Activated CD8-positive, alpha-beta memory T cell treated with anti-CD3 and anti-CD28 coated beads, Interleukin-2, amount 50 U/mL, for 1 hour (primary cell): ENCODE data around the gene ZNF277.
"Not testable (repeated sequence)": the region's sequence is repeated elsewhere in the genome, so short reads cannot be mapped to it uniquely, and the experiment has no call there.

ENCODE experiments used
- DNase-seq: peaks from one replicate; pipeline ENCODE4 v3.0.0-alpha.2; 2020; ENCODE audit errors: extremely low read depth

Gene ZNF277

GRCh38 chr7:112292162-112292561 lies 85.7 kb downstream of the ZNF277 start:
- no peak for DNase-seq

DNA sequence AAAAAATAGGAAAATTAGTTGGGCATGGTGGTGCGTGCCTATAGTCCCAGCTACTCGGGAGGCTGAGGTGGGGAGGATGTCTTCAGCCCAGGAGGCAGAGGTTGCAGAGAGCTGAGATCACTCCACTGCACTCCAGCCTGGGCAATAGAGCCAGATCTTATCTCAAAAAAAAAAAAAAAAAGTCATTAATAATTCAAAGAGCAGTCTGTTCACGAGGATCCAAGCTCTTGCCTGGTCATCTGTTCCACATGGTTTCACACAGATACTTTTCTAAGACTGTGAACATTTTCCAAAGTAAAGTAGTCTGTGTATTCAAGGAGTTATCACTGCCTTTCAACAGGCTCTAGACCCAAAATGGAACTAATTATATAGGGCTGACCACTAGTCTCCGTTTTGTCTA lies 86.9 kb downstream of the ZNF277 start:
- DNase-seq, result no peak

DNA sequence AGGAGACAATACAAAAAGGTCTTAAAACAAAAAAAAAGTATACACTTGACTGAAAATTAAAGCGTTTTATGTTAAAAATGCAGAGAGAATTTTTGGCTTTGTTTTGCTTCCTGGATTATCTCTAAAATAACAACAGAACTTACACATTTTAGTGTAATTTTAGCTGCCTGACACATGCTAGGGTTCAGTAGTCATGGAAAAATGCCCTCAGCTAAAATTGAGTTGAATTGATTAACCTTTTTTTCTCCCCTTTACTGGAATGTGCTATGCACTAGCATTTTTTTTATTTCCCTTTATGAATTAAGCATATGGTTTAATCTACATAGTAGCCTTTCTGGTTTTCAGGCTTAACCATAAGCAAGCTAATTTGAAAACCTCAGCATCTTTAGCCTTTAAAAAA lies 89.9 kb downstream of the ZNF277 start:
- no peak for DNase-seq

DNA sequence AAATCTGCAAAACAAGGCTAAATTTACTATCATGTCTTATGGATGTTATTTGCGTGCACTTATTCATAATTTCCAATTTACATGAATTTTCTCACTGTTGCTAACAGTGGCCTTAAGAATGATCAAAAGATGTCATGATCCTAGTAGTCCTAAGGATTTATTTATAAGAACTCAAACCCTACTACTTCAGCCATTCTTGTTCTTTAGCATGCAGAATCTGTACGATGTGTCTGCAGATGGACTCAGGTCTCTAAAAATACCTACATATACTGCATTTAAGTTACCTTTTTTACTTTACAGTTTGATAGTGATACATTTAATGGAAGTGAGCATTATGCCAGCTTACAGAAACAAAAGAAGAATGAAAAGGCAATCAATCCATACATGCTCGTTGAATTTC lies 91.2 kb downstream of the ZNF277 start:
- no peak for DNase-seq

GRCh38 chr7:112298543-112299100 lies 92.1 kb downstream of the ZNF277 start:
- no peak for DNase-seq

DNA sequence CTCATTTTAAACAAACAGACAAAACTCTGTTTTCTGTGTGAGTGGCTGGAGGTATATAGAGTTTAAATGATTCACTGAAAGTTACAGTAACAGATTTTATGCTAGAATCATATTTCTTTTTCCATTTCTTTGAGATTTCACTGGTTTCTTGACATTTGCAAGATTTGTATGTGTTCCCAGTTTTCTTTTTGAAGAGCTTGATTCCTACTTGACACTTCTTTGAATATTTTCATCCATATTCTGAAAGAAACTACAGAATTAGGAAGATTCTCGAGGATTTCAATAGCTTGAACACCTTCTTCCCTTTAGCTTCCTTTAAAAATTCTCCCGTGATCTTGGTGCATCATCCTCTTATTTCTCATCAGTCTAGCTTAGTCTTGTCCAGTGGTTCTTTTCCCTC lies 93.6 kb downstream of the ZNF277 start:
- DNase-seq, result no peak

DNA sequence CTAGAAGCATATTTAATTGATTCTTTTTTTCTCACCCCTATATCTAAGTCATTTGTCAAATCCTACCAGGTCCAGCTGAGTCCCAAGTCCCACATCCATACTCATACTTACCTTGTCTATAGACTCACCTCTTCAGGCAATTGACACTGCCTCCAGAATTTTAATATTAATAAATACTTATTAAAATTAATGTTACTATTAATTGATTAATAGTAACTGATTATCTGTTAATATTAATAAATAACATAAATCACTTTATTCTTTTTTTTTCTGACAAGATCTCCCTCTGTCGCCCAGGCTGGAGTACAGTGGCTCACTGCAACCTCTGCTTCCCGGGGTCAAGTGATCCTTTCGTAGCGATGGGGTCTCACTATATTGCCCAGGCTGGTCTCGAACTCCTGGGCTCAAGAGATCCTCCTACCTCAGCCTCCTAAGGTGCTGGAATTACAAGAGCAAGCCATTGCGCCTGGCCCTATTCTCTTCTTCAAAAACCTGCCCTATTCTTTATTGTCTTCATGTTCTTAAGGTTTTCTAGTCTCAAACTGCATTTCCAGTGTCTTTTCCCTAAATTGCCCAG lies 94.4 kb downstream of the ZNF277 start:
- DNase-seq, result no peak

GRCh38 chr7:112302566-112302965 lies 96.1 kb downstream of the ZNF277 start:
- no peak for DNase-seq

- no peak for DNase-seq
Measured at GRCh38 chr7:112306903-112307302, 100.4 kb downstream of the ZNF277 start.

DNA sequence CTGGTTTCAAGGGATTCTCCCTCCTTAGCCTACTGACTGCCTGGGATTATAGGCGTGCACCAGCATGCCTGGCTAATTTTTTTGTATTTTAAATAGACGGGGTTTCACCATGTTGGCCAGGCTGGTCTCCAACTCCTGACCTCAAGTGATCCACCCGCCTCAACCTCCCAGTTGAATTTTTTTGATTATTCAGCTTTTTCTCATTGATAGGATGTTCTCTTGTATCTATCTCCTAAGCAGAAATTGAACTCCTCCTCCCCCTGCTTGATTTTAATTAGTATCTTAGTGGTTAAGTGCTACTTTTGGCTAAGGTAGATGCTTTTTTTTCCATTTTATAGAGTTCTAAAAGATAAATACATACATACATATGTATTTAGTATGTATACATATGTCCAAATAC lies 101.0 kb downstream of the ZNF277 start:
- DNase-seq, result no peak

DNA sequence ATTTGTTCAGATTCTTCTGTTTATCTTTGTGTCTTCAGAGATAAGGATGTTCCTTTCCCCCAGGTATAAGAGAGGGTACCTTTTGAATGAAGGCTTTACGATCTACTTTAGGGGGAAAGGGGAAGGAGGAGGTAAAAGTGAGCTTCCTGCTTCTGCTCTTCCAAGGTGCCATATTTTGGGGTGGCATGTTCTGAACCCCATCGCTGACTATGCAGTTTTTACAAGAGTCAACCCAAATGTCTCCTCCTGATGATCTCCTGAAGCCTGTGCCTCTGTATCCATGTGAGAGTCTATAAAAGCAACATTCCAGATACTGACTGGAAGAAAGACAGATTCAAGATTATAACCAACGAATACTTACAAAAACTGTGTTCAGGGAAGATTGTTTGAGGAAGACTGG lies 102.5 kb downstream of the ZNF277 start:
- DNase-seq, result no peak

GRCh38 chr7:112316803-112317202 lies 110.3 kb downstream of the ZNF277 start:
- not testable (repeated sequence) for DNase-seq

DNA sequence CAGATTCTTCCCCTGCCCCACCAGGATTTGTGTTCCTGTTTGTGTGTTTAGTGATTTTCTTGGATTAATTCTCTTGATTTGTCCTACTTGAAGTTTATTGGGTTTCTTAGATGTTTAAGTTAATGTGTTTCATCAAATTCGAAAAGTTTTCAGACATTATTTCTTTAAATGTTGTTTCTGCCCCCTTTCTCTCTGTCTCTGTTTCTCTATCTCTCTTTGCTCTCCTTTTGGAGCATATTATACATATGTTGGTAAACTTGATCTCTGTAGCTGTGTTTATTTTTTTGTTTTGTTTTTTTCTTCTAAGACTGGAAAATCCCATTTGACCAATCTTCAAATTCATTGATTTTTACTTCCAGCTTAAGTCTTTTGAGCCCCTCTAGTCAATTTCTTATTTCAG lies 115.6 kb downstream of the ZNF277 start:
- DNase-seq, result no peak

GRCh38 chr7:112327566-112327965 lies 121.1 kb downstream of the ZNF277 start:
- no peak for DNase-seq

DNA sequence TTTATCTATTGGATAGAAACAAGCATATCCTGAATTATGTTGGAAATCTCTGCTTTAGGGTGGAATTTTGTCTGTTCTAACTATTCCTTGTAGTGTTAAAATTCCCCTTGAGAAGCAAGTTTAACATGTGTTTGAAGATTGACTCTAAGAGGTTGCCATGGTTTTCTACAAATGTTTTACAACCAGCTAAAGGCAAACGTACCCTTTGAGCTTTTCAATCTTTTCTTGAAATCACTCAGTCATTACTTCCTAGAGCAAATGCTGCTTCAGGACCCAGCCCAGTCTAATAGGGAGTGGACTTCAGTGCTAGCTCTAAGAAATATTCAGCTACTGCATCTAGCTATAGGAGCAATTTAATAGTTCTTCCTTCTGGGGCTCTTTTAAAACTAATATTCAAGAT lies 125.0 kb downstream of the ZNF277 start:
- no peak for DNase-seq

DNA sequence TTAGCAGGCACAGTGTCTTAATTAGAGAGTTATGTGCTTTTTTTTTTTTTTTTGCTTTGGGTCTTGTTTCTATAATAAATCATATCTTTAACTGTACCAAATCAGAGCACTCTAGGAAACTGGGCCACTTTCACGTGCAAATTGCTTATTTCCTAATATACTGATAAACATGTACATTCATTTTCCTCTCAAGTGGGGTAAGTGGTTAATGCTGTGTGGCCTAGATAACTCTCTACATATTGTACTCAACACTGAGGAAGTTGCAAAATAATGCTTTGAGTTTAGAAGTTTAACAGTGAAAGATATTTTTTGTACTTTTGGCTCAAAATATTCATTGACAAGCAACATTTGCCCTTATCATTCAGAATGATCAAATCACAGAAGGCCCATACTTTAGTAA lies 127.9 kb downstream of the ZNF277 start:
- DNase-seq, result no peak

GRCh38 chr7:112336261-112336660 lies 129.8 kb downstream of the ZNF277 start:
- DNase-seq, result no peak

DNA sequence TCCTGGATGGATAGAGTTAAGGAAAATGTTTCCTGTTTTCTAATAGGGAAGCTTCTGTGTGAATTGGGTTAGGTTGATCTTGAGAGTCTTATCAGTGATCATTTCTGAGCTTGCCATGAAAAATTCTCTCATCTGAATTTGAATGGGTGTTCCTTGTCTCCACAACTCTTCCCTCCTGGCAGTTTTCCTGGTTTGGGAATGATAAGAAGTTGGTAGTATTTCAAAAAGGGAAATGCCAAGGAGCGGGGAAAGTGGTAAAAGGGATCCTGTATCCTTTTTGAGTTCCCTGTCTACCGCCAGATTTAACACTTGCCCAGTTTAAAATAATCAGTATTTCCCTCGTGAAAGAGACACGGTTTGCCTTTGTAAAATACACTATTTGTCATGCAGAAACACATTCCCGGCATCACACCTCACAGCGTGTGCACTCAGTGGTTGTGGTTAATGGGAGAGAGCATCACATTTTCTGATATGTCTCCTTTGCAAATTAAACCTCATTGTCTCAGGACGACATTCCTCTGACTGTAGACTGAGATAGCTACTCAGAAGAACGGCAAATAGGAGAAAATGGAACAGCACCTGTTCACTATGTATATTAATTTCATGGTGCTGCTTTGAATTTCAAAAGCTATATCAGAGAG lies 130.6 kb downstream of the ZNF277 start:
- DNase-seq, result no peak

DNA sequence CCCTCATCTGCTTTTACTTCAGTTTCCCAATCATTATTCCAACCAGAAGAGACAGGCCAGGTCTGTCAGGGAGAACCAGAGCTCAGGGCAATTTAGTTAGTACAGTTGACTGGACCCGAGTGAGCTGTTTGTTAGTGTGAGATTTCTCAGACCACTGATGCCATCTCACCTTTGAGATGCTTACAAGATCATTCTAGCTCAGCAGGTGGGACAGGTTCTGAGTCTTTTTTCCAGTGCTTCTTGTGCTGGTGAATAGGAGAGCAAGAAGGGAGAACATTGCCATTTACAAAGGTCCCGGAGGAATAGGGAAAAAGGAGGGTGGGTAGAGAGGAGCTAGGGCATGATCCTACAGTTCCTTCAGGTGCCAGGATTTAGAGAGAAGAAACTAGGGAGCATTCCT lies 131.4 kb downstream of the ZNF277 start:
- no peak for DNase-seq

DNA sequence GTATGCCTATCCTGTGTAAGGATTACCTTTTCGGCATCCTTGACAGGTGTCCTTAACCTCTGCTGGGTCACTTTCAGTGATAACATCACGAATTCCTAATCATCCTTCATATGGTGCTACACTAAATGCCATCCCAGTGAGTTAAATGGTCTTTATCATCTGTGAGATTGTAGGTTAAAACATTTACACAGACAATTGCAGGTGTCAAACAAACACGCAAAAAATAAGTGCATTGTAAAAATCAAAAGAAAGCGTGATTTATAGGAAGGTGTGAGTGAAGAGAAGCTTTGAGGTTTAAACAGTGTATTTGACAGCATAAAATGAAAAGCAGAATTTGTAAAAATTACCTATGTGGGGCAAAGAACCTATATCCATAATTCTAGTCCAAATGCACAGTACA lies 132.3 kb downstream of the ZNF277 start:
- no peak for DNase-seq

DNA sequence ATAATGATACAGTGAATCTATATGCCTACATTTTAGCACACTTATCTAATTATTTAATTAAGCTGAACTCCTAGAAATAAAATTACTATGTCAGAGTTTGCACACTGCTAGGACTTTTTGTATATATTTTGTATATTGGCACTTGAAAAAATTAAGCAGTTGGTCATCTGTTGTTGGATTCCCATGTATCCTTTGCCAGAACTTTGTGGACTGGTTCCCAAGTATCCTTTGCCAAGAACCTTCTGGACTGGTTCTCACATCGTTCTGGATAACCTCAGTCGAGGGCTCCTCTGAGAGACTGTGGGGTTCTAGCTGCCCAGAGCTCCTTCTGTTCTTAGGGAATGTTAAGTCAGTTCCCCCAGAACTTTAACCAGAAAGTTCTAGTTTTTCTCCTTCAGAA lies 135.0 kb downstream of the ZNF277 start:
- no peak for DNase-seq

GRCh38 chr7:112346381-112347060 lies 140.0 kb downstream of the ZNF277 start:
- DNase-seq, result no peak

- no peak for DNase-seq
Measured at GRCh38 chr7:112347088-112347487, 140.6 kb downstream of the ZNF277 start.
